ENCODE measurements around the gene SOX2.

SOX2 gene

GRCh38 chr3:181694805-181695660 lies 16.7 kb upstream of the SOX2 start:
- no peak for TF ChIP-seq EZH2phosphoT487 (IDR thresholded peaks at IDR 0.05; ENCODE audit: borderline replicate concordance)
- no peak for TF ChIP-seq CTCF (conservative IDR thresholded peaks at IDR 0.05; ENCODE audit: low read length)
- H3K36me3 ChIP-seq (ENCODE audit: insufficient read depth, low read length) = no peaks in the 10 kb centered on the region
- H3K4me3 ChIP-seq (ENCODE audit: low read length, poor library complexity, severe bottlenecking) = no peak overlapping the region
- H3K9me3 ChIP-seq (ENCODE audit: insufficient read depth, low read depth, low read length) = no peaks in the 10 kb centered on the region
- peaks cover 14% of the 10 kb centered on the region for H3K4me1 ChIP-seq (ENCODE audit: insufficient read depth, low read length, poor library complexity, severe bottlenecking)
- H4K20me1 ChIP-seq (ENCODE audit: insufficient read depth, low read length, poor library complexity, severe bottlenecking) = no peaks in the 10 kb centered on the region
- H2AFZ ChIP-seq (ENCODE audit: low read length) = no peak overlapping the region
- no peaks in the 10 kb centered on the region for H3K9me2 ChIP-seq (replicated peaks; ENCODE audit: low read depth, low read length)
- H3K27me3 ChIP-seq (ENCODE audit: insufficient read depth, low read length, poor library complexity, severe bottlenecking) = no peaks in the 10 kb centered on the region
- H3K9ac ChIP-seq (ENCODE audit: low read depth, low read length, poor library complexity, severe bottlenecking) = no peak overlapping the region
- no peak overlapping the region for H3K4me2 ChIP-seq (ENCODE audit: low read depth, low read length, poor library complexity, severe bottlenecking)
- no peaks in the 10 kb centered on the region for H3F3A ChIP-seq (ENCODE audit: low read depth)
- no peaks in the 10 kb centered on the region for H3K79me2 ChIP-seq (ENCODE audit: insufficient read depth, low read length)

- TF ChIP-seq EZH2phosphoT487 (IDR thresholded peaks at IDR 0.05; ENCODE audit: borderline replicate concordance) (no peak), CTCF (conservative IDR thresholded peaks at IDR 0.05; ENCODE audit: low read length) (no peak)
- Histone ChIP-seq H2AFZ (ENCODE audit: low read length) (no peak overlapping the region), H3K79me2 (ENCODE audit: insufficient read depth, low read length) (no peaks in the 10 kb centered on the region), H3K4me1 (ENCODE audit: insufficient read depth, low read length, poor library complexity, severe bottlenecking) (peaks cover 17% of the 10 kb centered on the region), H3K4me2 (ENCODE audit: low read depth, low read length, poor library complexity, severe bottlenecking) (no peak overlapping the region), H4K20me1 (ENCODE audit: insufficient read depth, low read length, poor library complexity, severe bottlenecking) (no peaks in the 10 kb centered on the region), H3K9me2 (replicated peaks; ENCODE audit: low read depth, low read length) (no peaks in the 10 kb centered on the region), H3K27me3 (ENCODE audit: insufficient read depth, low read length, poor library complexity, severe bottlenecking) (no peaks in the 10 kb centered on the region), H3K4me3 (ENCODE audit: low read length, poor library complexity, severe bottlenecking) (no peak overlapping the region), H3K9ac (ENCODE audit: low read depth, low read length, poor library complexity, severe bottlenecking) (no peak overlapping the region), H3K9me3 (ENCODE audit: insufficient read depth, low read depth, low read length) (no peaks in the 10 kb centered on the region), H3F3A (ENCODE audit: low read depth) (no peaks in the 10 kb centered on the region), H3K36me3 (ENCODE audit: insufficient read depth, low read length) (no peaks in the 10 kb centered on the region)
Measured at GRCh38 chr3:181695661-181696491, 15.8 kb upstream of the SOX2 start.

GRCh38 chr3:181696626-181697230 lies 15.0 kb upstream of the SOX2 start:
- Histone ChIP-seq H3K4me2 (ENCODE audit: low read depth, low read length, poor library complexity, severe bottlenecking) (no peak overlapping the region), H3K27me3 (ENCODE audit: insufficient read depth, low read length, poor library complexity, severe bottlenecking) (no peaks in the 10 kb centered on the region), H3K36me3 (ENCODE audit: insufficient read depth, low read length) (no peaks in the 10 kb centered on the region), H4K20me1 (ENCODE audit: insufficient read depth, low read length, poor library complexity, severe bottlenecking) (no peaks in the 10 kb centered on the region), H3K79me2 (ENCODE audit: insufficient read depth, low read length) (no peaks in the 10 kb centered on the region), H3K9me2 (replicated peaks; ENCODE audit: low read depth, low read length) (no peaks in the 10 kb centered on the region), H3K4me3 (ENCODE audit: low read length, poor library complexity, severe bottlenecking) (no peak overlapping the region), H3K9me3 (ENCODE audit: insufficient read depth, low read depth, low read length) (no peaks in the 10 kb centered on the region), H2AFZ (ENCODE audit: low read length) (no peak overlapping the region), H3F3A (ENCODE audit: low read depth) (no peaks in the 10 kb centered on the region), H3K4me1 (ENCODE audit: insufficient read depth, low read length, poor library complexity, severe bottlenecking) (peaks cover 17% of the 10 kb centered on the region), H3K9ac (ENCODE audit: low read depth, low read length, poor library complexity, severe bottlenecking) (no peak overlapping the region)
- TF ChIP-seq EZH2phosphoT487 (IDR thresholded peaks at IDR 0.05; ENCODE audit: borderline replicate concordance) (no peak), CTCF (conservative IDR thresholded peaks at IDR 0.05; ENCODE audit: low read length) (no peak)

Measured in Loucy (cell line).